ENCODE results near the gene GOLGA6C.
"Not testable (repeated sequence)": the region's sequence is repeated elsewhere in the genome, so short reads cannot be mapped to it uniquely, and the experiment has no call there.

GRCh38 chr15:75219507-75219929 lies 38.6 kb upstream of the GOLGA6C start:
- not testable (repeated sequence) for TF ChIP-seq CTCF (conservative IDR thresholded peaks at IDR 0.05; ENCODE audit: low read length); EZH2phosphoT487 (IDR thresholded peaks at IDR 0.05; ENCODE audit: borderline replicate concordance, low read depth, low read length)
